Stimulated activated CD8-positive, alpha-beta memory T cell treated with anti-CD3 and anti-CD28 coated beads, Interleukin-4, amount 100 ng/mL, for 24 hours (primary cell): ENCODE results near the gene RAI1.
"Not testable (repeated sequence)": the region's sequence is repeated elsewhere in the genome, so short reads cannot be mapped to it uniquely, and the experiment has no call there.

Experiments
- DNase-seq: peaks from one replicate; pipeline ENCODE4 v3.0.0-alpha.2; 2020; ENCODE audit warnings: low read depth

RAI1 gene

DNA sequence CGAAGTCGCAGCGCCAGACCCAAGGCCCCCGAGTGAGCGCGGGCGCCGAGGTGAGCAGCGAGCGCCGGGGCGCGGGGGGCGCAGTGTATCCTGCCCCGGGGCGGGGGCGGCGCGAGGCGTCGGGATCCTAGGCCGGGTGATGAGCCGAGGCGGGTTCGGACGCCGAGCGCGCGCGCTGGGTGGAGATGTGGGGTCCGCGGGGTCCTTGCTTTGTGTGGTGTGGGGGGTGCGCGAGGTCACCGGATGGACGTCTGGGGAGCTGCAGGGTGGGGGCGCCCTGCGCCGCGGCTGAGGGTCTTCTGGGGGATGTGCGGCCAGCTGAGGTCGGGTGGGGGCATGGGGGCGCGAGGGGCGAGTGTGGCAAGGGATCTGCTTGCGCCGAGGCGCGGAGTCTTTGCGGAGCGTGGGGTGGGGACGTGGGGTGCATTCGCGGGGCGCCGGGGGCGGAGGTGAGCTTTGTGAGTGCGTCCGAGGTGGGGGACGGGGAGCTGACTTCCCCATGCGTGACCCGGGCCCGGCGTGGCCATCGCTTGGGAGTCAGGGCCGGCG is 560 bp downstream of the RAI1 start:
- peak; percentile 19 for DNase-seq

DNA sequence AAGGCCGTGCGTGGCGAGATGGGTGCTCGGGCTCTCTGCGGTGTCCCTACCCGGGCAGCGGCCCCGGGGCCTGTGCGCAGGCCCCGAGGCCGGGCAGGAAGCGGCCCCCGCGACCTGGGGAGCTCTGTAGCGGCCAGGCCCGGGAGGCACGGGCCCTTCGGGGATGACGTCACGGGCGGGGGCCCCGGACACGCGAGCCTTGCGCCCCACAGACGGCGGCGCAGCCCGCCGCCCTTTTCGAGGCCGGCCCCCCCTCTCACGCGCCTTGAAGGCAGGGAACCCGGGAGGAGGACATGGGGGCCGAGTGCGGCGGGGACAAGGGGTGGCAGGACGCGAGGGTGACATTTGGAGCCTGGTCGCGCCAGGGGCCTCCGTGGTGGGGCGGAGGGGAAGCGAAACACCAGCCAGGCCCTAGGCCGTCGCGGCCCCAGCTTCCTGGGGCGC is 1.1 kb downstream of the RAI1 start:
- peak; percentile 40 for DNase-seq

DNA sequence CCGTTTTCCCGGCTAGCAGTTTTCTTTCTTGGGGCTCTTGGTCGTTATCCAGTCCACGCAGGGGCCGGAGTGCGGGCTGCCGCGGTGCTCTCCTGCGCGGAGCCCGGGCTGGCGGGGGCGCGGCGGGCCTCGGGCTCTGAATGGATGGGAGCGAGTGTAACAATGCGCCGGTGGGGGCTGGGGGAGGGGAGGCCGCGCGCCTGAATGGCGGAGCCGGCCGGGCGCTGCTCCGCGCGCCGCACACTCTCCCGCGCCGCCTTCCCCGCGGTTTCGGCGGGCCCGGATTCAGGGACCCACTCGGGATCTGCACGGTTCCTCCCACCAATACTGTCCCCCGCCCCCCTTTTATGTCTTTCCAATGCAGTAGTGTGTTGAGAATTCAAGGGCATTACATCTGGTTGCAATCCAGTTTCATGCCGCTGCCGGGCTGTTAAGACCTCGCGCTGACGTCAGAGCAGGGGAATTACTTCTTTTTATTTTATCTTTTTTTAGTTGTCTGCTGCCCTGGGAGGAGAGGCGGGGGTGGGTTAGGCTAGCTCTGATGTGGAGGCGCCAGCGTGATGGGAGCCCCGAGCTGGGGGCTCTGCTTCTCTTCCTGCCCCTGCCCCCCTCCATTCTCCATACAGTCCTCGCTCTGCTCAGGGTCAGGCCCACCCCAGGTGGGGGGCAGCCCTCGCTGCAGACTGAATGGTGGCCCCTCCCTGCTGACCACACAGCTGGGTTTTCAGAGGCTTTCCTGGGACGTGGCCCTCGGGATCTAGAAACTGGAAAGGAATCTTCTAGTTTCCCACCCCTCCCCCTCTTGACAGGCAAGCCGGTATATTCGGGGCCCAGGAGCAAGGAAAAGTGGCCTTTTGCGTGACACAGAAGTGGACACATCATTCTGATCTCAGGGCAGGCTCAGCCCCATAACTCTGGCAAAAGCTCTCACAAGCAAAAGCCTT is 1.8 kb downstream of the RAI1 start:
- peak; percentile 57 for DNase-seq

DNA sequence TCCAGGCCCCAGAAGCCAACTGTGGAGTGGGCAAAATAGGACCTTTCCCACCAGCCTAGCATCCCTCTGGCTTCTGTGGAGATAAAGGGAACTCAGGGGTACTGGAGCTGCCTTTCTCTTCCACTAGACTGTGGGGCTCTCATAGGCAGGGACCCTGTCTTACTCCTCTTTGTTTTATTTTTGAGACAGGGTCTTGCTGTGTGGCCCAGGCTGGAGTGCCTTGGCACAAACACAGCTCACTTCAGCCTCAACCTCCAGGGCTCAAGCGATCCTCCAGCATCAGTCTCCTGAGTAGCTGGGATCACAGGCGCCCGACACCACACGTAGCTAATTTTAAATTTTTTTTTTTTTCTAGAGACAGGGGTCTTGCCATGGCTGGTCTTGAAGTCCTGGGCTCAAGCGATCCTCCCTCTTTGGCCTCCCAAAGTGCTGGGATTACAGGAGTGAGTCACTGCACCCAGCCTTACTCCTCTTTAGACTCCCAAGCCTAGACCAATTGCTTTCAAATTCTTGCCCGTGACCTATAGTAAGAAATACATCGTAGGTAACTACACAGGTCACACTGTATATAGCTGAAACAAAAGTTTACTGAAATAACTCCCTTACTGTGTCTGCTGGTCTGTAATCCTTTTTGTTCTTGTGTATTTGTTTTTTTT is 2.6 kb downstream of the RAI1 start:
- no peak for DNase-seq

DNA sequence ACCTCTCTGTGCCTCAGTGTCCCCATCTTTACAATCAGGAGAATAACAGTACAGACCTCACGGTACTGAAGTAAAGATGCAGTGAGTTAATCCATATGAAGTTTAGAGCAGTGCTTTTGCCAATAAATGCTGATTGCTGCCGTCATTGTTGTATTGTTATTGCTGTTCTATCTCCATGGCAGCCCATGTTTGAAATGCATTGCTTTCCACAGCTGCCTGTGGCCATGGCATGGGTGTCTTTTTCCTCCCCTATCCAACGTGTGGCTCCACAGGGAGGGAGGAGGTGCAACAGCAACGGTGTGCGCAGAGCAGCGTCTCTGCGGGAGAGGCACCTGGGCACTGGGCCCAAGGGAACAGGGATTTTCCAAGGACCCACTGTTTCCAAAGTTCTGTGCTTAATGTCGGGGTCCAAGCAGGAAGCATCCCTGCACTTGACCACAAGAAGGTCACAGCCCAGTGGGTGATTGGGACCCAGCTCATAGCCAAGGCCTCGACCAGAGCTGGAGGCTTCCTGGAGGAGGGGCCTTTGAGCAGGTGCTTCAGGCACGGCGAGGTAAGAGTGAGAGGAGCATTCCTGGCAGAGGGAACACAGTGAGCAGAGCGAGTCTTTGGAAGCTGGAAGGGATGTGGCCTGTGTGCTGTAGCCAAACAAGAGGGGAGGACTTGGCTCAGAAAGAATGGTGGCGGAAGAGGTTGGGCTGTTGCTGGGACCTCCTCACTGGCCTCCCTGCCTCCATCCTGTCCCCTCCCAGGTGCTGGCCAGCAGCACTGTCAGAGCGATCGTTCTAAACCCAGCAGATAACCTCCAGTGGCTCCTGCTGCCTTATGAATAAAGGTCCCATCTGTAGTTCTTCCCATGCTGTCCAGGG is 3.9 kb downstream of the RAI1 start:
- DNase-seq = no peak

DNA sequence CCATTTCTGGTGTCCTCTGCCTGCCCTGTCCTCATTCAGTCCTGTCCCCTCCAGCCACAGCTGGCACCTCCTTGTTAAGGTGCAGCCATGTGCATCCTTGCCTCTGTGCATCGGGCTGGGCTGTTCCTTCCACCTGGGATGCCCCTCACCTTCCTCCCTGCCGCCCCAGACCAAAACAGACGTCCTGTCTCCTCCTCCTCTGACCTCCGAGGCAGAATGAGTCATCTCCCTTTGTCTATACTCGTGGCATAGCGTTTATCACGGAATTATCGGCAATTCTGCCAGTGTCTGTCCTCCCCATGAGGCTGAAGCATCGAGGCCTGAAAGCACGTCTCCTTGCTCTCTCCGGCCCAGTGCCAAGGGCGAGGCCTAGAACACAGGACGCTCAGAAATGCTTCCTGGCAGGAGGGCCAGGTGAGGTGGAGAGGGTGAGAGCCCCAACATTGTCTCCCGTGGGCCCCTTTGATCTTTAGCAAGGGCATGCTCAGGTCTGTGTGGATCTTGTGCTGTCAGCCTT is 4.6 kb downstream of the RAI1 start:
- DNase-seq = no peak

DNA sequence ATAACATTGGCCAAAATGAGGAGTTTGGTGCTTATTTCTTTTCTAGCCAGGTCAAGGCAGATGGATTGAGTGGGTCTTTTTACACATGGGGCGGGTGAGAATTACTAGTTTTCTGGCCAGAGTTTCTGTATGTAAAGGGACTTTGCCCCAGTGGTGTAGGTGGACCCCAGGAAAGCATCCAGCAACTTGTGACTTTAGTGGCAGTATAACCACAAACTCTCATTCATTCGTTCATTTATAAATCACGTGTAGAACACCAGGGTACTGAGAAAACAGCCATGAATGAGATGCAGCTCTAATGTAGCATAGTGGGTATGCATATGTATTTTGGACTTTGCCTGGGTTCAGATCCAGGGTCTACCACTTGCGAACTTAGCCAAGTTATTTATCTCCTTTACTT is 8.1 kb downstream of the RAI1 start:
- no peak for DNase-seq

DNA sequence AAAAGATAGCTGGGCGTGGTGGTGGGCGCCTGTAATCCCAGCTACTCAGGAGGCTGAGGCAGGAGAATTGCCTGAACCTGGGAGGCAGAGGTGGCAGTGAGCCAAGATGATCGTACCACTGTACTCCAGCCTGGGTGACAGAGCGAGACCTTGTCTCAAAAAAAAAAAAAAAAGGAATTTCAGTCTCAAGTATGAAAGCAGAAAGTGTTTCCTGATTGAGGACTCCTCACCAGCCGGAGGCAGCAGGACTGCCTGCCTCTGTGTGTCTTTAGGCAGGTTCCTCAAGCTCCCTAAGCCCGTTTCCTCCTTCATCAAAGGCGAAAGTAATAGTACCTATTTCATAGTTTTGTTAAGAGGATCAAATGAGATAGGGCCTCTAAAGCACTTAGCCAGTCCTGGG is 9.0 kb downstream of the RAI1 start:
- not testable (repeated sequence) for DNase-seq

DNA sequence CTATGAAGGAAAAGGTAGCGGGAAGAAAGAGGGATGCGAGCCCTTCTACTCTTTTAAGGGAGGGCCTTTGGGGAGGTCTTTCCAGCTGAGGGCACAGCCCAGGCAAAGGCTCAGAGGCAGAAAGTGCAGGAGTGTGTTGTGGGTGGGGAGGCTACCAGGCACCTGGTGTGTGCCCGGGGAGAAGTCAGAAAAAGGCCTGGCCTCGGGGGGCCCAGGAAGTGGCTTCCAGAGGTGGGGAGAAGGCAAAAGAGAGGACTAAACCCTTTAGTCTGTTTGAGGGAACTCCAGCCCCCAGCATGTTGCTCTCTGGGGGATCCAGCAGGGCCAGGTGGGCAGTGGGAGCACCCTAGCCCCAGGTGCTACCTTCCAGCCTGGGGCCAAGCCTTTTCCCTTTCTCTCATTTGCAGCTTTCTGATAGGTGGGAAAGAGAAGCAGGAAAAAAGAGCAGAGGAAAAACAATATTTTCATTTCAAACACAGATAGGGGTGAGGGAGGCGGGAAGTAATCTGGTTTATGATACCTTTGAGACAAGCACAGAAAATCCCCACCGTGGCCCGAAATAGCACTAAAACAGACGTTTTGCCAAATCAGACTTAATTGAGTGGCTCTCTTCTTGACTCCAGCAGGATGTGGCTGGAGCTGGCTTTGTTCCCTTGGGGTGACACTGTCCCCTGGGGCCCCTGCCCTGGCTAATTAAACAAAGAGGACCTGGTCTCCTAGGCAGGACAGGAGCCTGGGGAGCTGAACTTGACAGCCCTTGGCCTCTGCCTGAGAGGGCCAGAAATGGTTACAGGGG is 10.4 kb downstream of the RAI1 start:
- no peak for DNase-seq

DNA sequence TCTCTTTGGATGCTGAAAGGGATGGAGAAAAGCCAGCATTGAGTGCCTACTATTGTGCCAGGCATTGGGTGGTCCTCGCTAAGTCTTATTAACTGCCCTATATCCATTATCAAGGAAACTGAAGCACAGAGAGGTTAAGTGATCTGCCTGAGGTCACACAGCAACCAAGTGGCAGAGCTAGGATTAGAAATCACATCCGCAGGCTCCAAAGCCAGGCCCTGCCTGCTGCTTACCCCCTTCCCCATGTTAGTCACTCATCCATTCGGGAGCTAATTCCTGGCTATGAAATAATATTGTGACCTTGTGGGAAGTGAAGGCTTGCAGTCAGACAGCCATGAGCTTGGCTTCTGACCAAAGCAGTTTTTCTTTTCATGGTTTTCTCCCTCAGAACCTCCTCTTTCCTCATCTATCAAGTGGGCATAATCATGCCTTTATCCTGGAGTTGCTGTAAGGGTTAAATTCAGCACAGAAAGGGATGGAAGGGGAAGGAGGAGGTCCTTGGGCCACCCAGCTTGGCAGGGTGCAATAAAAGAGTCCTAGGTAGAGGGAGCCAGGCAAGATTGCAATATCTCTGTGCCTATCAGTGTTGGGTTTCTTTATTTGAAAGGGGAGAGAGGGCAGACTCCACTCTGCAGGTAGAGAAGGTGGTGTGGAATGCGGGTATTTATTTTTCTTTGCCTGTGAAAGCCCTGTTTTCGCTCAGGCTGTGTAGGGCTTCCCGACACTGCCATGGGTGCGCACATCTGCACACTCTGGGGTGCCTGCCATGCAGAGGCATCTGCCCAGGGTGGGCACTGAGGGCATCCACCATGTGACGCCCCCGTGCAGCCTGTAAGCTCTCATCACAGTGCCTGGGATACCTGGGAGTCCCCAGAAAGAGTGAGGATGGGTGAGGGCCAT is 11.3 kb downstream of the RAI1 start:
- DNase-seq = no peak

DNA sequence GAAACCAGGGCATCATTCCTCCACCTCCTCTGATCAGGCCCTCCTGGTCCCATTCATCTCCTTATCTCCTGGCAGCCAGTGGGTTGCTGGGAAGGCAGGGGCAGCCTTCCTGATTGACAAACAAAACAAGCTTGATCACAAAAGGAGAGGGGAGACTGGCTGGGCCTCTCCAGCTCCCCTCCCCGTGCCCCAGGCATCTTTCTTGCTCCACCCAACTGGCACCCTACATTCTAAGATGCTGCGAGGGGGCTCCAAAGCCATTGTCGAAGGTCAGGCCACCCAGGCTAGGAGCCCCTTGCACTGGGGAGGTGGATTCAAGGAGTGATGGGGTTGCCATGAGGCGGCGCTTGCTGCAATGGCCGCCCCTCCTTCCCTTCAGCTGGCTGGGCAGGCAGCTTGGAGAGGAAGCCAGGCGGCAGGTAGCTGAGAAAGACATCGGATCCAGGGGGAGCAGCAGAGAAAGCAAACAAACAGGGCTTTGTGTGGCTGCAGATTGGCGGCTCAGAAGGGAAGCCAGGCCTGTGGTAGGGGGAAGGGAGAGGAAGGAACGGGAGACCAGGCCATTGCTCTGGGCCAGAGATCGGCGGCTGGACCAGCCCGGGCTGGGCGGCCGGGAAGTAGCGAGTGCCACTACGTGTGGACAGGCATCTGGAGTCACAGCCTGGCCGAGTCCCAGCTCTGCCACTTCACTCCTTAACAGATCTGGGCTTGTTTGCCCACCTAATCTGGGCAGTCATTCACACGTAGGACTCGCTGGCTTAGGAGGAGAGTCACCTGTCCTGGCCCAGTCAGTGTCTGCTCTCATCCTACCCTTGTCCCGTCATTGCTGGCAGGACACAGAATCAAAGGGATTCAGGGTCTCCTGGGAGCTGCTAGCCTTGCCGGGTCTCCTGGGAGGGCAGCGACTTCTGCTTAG is 12.3 kb downstream of the RAI1 start:
- no peak for DNase-seq

DNA sequence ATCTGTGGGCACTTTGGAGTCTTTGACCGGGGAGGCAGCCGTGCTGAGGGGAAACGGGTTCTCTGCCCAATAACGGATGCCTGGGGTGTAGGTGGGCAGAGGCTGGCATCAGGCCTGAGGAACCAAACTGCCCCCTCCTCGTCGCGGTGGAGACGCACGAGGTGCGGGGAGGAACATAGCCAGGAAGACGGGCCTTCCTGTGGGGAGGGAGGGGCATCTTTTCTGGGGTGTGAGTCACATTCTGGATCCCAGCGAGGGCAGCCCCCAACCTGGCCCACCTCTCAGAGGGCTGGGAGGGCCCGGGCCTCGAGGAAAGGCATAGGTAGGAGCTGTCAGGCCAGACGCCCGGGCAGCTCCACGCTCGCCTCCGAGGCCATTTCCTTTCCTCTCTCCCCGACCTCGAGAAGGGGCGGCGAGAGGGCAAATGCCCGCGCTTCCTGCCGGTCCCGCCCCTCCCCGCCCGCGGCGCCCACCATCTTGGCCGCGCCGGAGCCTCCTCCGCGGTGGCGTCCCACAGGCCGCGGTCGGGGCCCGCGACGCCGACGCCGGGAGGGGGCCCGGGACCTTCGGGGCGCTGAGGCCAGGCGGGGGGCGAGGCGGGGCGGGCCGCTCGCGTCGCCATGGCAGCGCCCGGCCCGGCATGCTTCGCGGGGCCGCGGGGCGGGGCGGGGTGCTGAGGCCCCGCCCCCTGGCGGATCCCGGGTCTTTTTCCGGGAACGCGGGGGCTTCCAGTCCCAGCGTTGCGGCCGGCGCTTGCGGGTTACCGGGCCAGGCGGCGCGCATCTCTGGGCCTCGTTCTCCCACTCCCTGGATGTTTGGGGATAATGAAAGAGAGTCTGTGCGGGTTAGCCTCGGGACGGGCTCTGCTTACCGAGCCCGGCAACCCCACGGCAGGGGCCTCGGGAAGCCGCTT is 13.2 kb downstream of the RAI1 start:
- peak; percentile 50 for DNase-seq

DNA sequence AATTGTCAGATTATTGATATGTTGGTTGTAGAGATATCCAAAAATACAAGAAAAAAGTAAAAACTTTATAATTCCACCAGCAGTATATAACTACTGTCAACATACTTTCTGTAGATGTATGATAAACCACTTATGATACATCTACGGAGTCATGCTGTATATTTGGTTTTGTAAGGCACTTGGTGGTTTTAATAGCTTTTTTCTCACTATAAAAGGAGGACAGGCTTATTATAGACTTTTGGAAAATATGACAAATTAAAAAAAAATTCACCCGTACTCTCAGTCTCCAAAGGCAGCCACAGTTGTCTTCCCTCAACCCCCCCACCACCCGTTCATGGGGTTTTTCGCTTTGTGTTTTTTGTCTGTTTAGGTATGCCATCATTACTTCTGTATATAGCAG is 14.8 kb downstream of the RAI1 start:
- DNase-seq = no peak

DNA sequence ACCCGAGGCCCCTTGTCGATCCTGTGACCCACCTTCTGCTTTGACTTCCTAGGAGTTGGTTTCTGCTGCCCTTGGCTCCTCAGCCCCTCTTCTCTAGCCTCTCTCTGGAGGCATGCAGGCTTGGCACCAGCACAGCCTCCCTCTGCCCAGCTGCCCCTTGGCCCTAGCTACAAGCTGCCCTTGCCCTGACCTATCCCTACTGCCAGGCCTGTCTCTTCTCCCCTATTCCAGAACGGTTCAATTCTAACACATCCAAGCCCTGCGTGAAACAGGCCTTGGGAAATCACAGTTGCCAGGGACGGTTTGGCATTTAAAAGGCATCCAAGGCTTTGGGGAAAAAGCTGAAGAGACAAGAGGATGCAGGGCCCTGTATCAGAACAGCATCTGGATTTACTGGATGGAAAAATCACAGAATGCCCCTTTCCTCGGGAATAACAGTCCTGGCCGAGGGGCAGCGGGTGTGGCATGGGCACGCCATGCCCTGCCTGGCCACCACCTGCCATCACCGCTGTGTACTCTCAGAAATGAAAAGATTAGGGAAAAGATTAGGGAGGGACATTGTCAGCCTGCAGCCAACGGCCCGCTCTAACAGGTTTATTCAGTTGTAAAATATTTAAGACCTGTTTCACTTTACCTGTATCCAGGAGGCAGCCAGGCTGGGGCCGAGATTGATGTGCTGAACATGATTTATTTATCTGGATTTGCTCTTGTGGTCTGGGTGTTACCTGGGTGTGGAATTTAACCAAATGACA is 15.8 kb downstream of the RAI1 start:
- DNase-seq = no peak

DNA sequence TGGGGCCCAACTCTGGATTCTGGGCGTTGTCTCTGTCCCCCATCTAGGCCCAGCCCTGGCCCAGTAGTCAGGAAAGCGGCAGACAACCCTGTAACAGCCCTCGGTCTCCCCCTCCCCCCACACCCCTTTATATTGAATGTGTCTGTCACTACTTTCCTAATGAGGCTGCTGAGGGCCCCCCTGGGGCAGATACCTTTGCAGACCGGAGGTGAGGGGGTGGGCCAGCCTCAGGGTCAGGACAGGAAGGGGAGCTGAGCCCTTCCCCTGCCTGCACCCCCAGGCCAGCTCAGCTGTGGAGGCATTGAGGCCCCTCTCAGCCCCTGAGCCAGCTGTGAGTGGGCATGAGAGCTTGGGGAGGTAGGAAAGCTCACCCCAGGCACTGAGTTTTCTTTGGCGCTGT is 17.1 kb downstream of the RAI1 start:
- DNase-seq = no peak

DNA sequence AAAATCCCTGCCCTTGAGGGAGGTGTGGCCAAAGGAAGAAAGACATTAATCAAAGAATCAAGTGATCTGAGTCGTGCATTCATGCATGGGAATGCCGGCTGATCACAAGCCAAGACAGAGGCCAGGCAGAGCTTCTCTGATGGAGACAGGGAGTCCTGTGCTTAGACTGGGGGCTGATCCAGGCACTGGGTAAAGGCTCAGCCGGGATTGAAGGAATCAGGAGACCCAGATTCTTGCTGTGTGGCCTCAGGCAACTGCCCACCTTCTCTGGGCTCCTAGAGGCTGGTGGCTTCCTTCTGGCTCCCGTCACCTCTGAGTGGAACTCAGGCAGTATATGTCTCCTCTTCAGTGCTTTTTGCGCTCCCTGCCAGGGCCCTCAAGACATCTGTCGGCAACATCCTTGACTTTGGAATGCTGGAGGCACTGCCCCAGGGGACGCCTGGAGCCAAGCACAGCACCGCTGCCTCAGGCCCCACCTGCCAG is 17.7 kb downstream of the RAI1 start:
- DNase-seq = no peak

DNA sequence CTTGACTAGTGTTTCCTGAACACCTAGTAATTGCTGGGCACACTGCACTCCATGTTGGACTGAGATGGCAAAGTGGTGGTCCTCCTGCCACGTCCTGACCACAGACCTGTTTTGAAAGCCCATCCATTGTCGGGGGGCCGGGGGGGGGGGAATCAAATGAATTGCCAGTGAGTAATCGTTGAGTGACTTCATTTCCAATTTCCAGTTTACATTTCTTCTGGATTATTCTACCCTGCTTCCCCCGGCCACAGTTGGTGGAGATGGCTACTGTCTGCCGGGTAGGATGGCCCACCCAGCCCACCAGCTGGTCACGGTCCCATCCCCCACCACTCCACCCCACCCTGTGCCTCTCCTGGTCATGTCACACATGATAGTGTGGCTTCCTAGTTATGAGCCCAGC is 18.2 kb downstream of the RAI1 start:
- no peak for DNase-seq
